Ovary (tissue), 9 donors: ENCODE results near the gene GSTM4. TPM values are rescaled to one million over a fixed set of nuclear protein-coding genes. Genes with fewer than 3 reads are reported as not detected.

ENCODE experiments used
- DNase-seq, 5 donors: peaks; one replicate each; pipeline ENCODE4 v3.0.0-alpha.2; 2019 to 2020
- H3K27ac ChIP-seq, 2 donors: fragments of 200-600 bp; one replicate each; pipeline versions ENCODE4 v1.5.1 to v1.8.0; 2019 to 2022
- H3K27me3 ChIP-seq: fragments of 200-600 bp; one replicate; pipeline ENCODE4 v1.8.0; 2022
- H3K36me3 ChIP-seq: fragments of 200-600 bp; sonication (generic); one replicate; pipeline ENCODE4 v1.5.1; 2019
- H3K4me1 ChIP-seq: one replicate; pipeline ENCODE4 v1.8.1; 2013; ENCODE audit warnings: mild to moderate bottlenecking, moderate library complexity; ENCODE audit not compliant: insufficient read depth
- H3K4me3 ChIP-seq: fragments of 200-600 bp; sonication (generic); one replicate; pipeline ENCODE4 v1.5.1; 2017
- H3K9me3 ChIP-seq, 2 donors: fragments of 200-600 bp in 1 of 2; sonication (generic) in 1 of 2; one replicate each; pipeline versions ENCODE4 v1.5.1 to v1.8.1; 2013 to 2019; ENCODE audit warnings: mild to moderate bottlenecking in 1 of 2, moderate library complexity in 1 of 2
- EP300 ChIP-seq: sonication (generic); formaldehyde crosslinking; IDR thresholded peaks from one replicate; pipeline ENCODE4 v1.6.1; 2017; ENCODE audit warnings: antibody characterized with exemption
- POLR2A ChIP-seq: fragments of 450-650 bp; IDR thresholded peaks from one replicate; pipeline ENCODE4 v1.6.1; 2017; ENCODE audit warnings: antibody characterized with exemption, mild to moderate bottlenecking, moderate library complexity
- WGBS, 3 donors: extraction: QIAGEN DNeasy Blood & Tissue Kit in 1 of 3; methylation state at CpG; one replicate each; pipeline versions ENCODE4 v1.1.5 to v1.1.7; 2013 to 2017; 5-methylcytosine and 5-hydroxymethylcytosine counted together
- intact Hi-C, 4 donors: fragments of 100-400 bp; cut with DNase I; formaldehyde crosslinking; loops; one replicate each; pipeline versions ENCODE4 v1.11.0 to v1.15.1; 2022 to 2023
- polyA plus RNA-seq, 2 donors: library from polyadenylated mRNA; stranded (reverse); fragments of 200-250 nt in 1 of 2; fragments of 350-450 nt in 1 of 2; fragmentation: Illumina TruSeq in 1 of 2; extraction: RNeasy Lipid Tissue Mini Kit (QIAGEN cat#74804) in 1 of 2; gene quantifications; one replicate each; pipeline ENCODE4 v1.2.3, GENCODE V29; 2013 to 2014
- total RNA-seq, 7 donors: library from RNA; depleted of rRNA in 2 of 7; stranded (reverse); fragments of >200 nt in 2 of 7; fragmentation: NEBNext Ultra II Directional in 3 of 7; extraction: Animal tissue kit (Norgen Biotek cat#: 25700) in 3 of 7; gene quantifications; one replicate each; pipeline versions ENCODE4 v1.1.0 to v1.2.4, GENCODE V29; 2016 to 2023
- TF ChIP-seq, protein P1 (sequence below), 3 donors: fragments of 450-650 bp in 2 of 3; fragments of 200-600 bp in 1 of 3; IDR thresholded peaks; one replicate each; pipeline versions ENCODE4 v1.5.1 to v1.8.0; 2016 to 2022; ENCODE audit warnings: antibody characterized with exemption in 3 of 3, mild to moderate bottlenecking in 1 of 3
- donor health status: DM: no; HTN: no; CAD: no; lungs with moderate emphysema.
- donor health status: DM: no; HTN: no; CAD: no.
- donor health status: Bipolar disorder and iron deficiency.
- donor health status: DM: yes; HTN: yes; CAD: no.
- donor health status: DM: no; HTN: no; CAD: no.
- donor health status: DM: yes; HTN: yes; CAD: no.

The GSTM4 gene
- total and polyA plus RNA-seq, 9 donors = 23.0 to 116 (median 47.2) TPM

DNA sequence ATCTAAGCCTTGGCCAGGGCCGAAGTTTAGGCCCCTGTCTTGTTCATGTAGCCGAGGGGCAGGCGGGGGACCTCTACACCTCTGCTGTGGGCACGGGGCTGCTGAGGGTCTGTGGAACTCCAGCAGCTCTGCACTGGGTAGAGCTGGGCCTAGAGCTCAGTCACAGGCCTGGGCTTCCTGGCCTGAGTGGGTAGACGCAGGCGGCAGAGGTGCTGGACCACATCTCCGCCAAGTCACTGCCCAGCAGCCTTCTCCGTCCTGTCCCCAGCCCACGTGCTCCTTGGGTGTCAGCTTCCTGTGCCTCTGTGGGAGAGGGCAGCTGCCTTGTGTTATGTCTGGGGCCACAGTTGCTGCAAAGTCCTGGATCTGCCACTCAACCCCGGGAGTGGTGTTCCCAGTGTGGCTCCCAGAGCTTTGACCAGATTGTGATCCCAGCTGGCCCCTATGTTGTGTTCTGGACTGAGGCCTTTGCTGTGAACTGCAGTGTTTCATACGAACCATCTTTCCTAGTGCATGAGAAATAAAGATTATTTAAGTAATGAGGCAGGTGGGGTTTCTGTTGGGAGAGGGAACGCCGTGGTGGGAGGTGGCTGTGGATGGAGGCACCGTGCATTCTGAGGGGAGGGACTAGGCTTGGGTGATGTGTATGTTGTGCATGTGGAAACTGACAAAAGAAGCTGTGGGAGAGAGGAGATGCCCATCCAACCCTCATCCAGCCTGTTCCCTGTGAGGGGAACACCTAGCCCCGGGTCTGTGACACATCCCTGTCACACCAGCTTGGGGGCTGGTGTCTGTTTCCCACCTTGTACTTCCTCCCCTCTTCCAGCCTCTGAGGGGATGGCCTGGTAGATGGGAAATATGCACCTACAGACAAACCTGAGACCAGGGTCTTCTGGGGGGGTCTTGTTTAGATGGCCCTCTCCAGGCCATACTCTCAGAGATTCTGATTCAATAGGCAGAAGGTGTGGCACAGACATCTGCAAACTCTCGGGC, 24.1 kb upstream of the GSTM4 start:
- no peaks in the 10 kb centered on the region for H3K9me3 ChIP-seq
- 68 to 80% (median 78%) methylated on average over 13 to 16 of the region's 16 CpGs for WGBS, 3 donors
- peak in 2 of 5 donors; percentile 23 to 42 for DNase-seq
- peaks cover 8% of the 10 kb centered on the region for H3K4me1 ChIP-seq
- no peaks in the 10 kb centered on the region for H3K36me3 ChIP-seq
- intact Hi-C loops = loop anchor here in 2 of 4 donors (10.0 kb wide), 2 partner anchors 87 to 353 kb away; partner anchors contain the start of genes AHCYL1 (in 2 of the 2) and GNAI3 (in 1 of the 2)
- no peaks in the 10 kb centered on the region for H3K27me3 ChIP-seq
- H3K27ac ChIP-seq = no peak overlapping the region
- no peak overlapping the region for H3K4me3 ChIP-seq
- TF ChIP-seq EP300 = no peak
- TF ChIP-seq POLR2A = no peak
- TF ChIP-seq, protein P1, sequence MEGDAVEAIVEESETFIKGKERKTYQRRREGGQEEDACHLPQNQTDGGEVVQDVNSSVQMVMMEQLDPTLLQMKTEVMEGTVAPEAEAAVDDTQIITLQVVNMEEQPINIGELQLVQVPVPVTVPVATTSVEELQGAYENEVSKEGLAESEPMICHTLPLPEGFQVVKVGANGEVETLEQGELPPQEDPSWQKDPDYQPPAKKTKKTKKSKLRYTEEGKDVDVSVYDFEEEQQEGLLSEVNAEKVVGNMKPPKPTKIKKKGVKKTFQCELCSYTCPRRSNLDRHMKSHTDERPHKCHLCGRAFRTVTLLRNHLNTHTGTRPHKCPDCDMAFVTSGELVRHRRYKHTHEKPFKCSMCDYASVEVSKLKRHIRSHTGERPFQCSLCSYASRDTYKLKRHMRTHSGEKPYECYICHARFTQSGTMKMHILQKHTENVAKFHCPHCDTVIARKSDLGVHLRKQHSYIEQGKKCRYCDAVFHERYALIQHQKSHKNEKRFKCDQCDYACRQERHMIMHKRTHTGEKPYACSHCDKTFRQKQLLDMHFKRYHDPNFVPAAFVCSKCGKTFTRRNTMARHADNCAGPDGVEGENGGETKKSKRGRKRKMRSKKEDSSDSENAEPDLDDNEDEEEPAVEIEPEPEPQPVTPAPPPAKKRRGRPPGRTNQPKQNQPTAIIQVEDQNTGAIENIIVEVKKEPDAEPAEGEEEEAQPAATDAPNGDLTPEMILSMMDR (IDR thresholded peaks at IDR 0.05) = no peak

DNA sequence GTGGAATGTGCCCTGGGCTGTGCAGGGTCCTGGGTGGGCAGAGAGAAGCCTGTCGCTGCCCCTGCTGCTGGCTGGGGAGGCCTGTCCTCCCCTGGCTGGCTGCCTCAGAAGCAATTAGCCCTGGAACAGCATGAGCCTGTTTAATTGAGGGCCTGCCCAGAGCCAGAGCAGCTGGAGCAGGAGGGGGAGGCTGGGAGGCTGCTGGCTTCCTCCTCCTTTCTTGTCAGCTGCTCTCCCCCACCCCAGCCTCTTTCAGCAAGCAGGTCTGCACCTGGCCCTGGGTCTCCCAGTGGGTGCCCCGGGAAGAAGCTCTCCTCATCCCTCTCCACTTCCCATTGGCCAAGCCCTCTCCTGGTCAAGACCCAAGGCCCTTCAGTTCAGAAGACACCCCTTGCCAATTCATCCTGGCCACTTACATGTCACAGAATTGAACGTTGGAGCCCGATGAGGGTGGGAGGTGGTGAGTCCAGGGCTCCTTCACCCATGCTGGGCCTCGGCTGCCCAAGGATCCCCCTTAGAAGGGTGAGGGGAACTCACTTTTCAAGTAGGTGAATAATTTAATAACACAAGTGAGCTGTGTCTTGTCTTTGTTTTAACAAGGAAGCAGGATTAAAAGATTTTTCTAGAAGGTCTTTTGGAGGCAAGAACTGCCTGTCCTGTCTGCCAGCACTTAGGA, 23.1 kb upstream of the GSTM4 start:
- Histone ChIP-seq H3K4me1 (peaks cover 8% of the 10 kb centered on the region), H3K4me3 (no peak overlapping the region), H3K27ac (no peak overlapping the region), H3K36me3 (no peaks in the 10 kb centered on the region), H3K27me3 (no peaks in the 10 kb centered on the region), H3K9me3 (no peaks in the 10 kb centered on the region)
- intact Hi-C loops = loop anchor here in 2 of 4 donors (10.0 kb wide), 2 partner anchors 88 to 352 kb away; partner anchors contain the start of genes AHCYL1 (in 2 of the 2) and GNAI3 (in 1 of the 2)
- TF ChIP-seq, protein P1 (IDR thresholded peaks at IDR 0.05) = no peak
- TF ChIP-seq POLR2A (no peak), EP300 (no peak)
- peak; percentile 50 to 89 (median 81) for DNase-seq
- 19 to 32% (median 22%) methylated on average over 5 of the region's 5 CpGs for WGBS, 3 donors

DNA sequence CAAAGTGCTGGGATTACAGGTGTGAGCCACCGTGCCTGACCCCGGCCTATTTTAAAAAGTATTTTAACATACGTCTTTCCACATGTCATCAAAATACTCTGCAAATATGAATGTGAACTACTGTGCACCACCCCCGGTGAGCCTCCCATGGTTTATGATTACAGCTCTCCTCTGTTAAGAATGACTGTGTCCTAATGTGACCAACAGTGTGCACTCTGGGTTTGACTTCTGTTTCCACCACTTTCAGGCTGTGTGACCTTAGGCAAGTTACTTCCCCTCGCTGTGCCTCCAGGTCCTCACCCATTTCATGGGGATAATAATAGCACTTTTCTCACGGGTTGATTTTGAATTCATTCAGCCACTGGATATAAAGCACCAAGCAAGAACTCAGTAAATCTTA, 21.6 kb upstream of the GSTM4 start:
- H3K4me3 ChIP-seq = no peak overlapping the region
- TF ChIP-seq POLR2A (no peak), EP300 (no peak)
- TF ChIP-seq, protein P1 (IDR thresholded peaks at IDR 0.05) = no peak
- no peak overlapping the region for H3K27ac ChIP-seq
- WGBS, 3 donors = 88 to 89% (median 88%) methylated on average over 6 of the region's 6 CpGs
- intact Hi-C loops = loop anchor here in 2 of 4 donors (10.0 kb wide), 2 partner anchors 89 to 351 kb away; partner anchors contain the start of genes AHCYL1 (in 2 of the 2) and GNAI3 (in 1 of the 2)
- H3K9me3 ChIP-seq = no peaks in the 10 kb centered on the region
- no peak for DNase-seq
- H3K36me3 ChIP-seq = no peaks in the 10 kb centered on the region
- peaks cover 8% of the 10 kb centered on the region for H3K4me1 ChIP-seq
- no peaks in the 10 kb centered on the region for H3K27me3 ChIP-seq
